ENCODE results near the gene TSSC4.

TSSC4 gene

GRCh38 chr11:2385156-2386151 lies 15.1 kb upstream of the TSSC4 start:
- peak in 1 of 51 donors; percentile 10 for DNase-seq

GRCh38 chr11:2386591-2386990 lies 14.0 kb upstream of the TSSC4 start:
- no peak for DNase-seq

DNA sequence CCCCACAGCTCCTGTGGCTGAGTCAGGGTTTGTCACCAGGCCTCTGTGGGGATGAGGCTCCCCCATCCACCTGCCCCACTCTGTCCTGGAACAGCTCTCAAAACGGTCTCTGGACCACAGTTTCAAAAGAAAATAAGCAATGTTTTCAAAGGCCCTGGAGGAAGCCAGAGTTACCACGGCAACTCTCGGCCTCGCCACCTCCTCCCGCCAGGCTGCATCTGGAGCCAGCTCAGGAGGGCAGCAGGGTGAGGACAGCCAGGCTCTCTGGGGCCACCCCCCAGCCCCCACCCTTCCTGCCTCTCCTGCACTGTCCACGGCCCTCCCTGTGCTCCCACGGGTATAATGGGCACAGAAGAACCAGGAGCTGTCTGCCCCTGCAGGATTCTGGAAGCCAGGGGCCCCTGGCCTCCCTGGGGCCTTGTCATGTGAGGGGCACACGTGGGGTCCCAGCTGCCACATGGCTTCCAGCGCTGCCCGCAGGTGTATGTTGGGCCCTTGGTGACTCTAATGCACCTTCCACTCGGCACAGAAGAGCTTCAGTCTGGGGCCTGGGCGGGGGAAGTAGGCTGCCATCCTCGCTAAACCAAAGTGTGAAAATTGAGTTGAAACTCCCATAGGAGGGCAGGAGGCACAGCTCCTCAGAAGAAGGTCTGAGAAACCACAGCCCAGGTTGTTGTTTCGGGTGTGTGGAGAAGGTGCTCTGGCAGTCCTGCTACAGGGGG lies 13.1 kb upstream of the TSSC4 start:
- DNase-seq = peak in 32 of 51 donors; percentile 15 to 82 (median 62)

- DNase-seq = peak in 9 of 51 donors; percentile 13 to 66 (median 33)
Measured at GRCh38 chr11:2388431-2389376, 11.8 kb upstream of the TSSC4 start.

- no peak for DNase-seq
Measured at GRCh38 chr11:2389377-2390026, 11.0 kb upstream of the TSSC4 start.

- DNase-seq = no peak
Measured at GRCh38 chr11:2390091-2390724, 10.3 kb upstream of the TSSC4 start.

- DNase-seq = peak in 7 of 51 donors; percentile 17 to 42 (median 35)
Measured at GRCh38 chr11:2390725-2391151, 9.8 kb upstream of the TSSC4 start.

GRCh38 chr11:2391181-2391975 lies 9.2 kb upstream of the TSSC4 start:
- DNase-seq = no peak

- no peak for DNase-seq
Measured at GRCh38 chr11:2392241-2392959, 8.2 kb upstream of the TSSC4 start.

- DNase-seq = no peak
Measured at GRCh38 chr11:2393111-2393868, 7.3 kb upstream of the TSSC4 start.

GRCh38 chr11:2393941-2394817 lies 6.4 kb upstream of the TSSC4 start:
- no peak for DNase-seq

DNA sequence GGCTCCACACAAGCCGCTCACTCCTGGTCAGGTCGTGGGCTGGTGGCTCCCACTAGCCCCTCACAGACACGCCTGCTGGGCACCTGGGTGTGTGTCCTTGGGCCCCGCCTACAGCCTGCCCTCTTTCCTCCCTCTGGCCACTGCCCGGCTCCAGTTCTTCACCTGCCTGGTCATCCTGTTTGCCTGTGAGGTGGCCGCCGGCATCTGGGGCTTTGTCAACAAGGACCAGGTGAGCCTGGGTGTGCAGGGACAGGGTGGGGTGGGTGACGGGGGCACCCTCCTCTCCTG lies 5.8 kb upstream of the TSSC4 start:
- DNase-seq = no peak

DNA sequence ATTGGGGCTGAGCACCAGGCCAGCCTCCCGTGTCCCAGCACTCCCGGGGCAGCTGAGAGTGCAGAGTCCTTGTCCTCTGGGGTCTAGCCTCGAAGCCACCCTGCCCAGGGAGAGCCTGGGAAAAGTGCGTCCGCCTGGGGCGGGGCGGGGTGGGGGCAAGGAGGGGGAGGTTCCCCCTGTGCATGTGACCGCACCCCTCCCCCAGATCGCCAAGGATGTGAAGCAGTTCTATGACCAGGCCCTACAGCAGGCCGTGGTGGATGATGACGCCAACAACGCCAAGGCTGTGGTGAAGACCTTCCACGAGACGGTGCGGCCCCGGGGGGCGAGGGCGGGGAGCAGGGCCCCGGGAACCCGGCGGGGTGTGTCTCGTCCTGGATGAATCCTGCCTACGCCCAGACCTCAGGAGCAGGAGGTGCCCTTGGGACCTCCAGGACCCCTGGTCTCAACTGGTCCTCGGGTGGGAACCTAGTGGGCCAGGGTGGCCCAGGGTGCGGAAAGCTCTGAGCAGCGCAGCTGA lies 5.3 kb upstream of the TSSC4 start:
- no peak for DNase-seq

GRCh38 chr11:2395856-2396255 lies 4.7 kb upstream of the TSSC4 start:
- DNase-seq = no peak

DNA sequence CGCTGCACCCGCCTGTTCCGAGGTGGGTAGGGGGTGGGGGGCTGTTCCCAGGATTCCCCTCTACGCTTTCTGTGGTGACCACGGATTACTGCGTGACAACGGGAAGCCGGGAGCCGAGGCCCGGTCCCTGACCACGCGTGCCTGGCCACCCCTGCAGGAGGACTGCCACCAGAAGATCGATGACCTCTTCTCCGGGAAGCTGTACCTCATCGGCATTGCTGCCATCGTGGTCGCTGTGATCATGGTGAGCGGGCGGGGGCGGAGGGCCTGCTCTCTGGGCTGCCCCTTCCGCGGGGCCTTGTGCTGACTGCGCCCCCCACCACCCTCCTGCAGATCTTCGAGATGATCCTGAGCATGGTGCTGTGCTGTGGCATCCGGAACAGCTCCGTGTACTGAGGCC lies 4.1 kb upstream of the TSSC4 start:
- no peak for DNase-seq

DNA sequence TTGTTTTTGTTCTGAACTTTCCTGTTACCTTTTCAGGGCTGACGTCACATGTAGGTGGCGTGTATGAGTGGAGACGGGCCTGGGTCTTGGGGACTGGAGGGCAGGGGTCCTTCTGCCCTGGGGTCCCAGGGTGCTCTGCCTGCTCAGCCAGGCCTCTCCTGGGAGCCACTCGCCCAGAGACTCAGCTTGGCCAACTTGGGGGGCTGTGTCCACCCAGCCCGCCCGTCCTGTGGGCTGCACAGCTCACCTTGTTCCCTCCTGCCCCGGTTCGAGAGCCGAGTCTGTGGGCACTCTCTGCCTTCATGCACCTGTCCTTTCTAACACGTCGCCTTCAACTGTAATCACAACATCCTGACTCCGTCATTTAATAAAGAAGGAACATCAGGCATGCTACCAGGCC lies 3.5 kb upstream of the TSSC4 start:
- no peak for DNase-seq
